ENCODE results near the gene MECR.

- TF ChIP-seq POLR2A (IDR thresholded peaks at IDR 0.05; ENCODE audit: low read depth, low read length) (no peak), POLR2AphosphoS5 (IDR thresholded peaks at IDR 0.05; ENCODE audit: low read depth, low read length) (no peak), TAF1 (IDR thresholded peaks at IDR 0.05; ENCODE audit: borderline replicate concordance, low read depth, low read length) (no peak)
Observed at GRCh38 chr1:29253180-29253579, 22.4 kb upstream of the MECR start.

Data from GM12892 (cell line).